HG02870 (cell line): ENCODE data around the gene TCF7L2.

Source experiments
- ATAC-seq: cut with Tn5 transposase; IDR thresholded peaks from one replicate; pipeline ENCODE4 v1.9.1; 2021; ENCODE audit warnings: mild to moderate bottlenecking, moderate library complexity; ENCODE audit not compliant: unreplicated experiment

Gene TCF7L2

GRCh38 chr10:112946649-112947048, 3.4 kb upstream of the TCF7L2 start:
- ATAC-seq, result no peak

- no peak for ATAC-seq
Measured at GRCh38 chr10:112948196-112948595, 1.9 kb upstream of the TCF7L2 start.

GRCh38 chr10:112949143-112949823, 764 bp upstream of the TCF7L2 start:
- ATAC-seq, result no peak

- ATAC-seq, result no peak
Measured at GRCh38 chr10:112950714-112951358, 789 bp downstream of the TCF7L2 start.

GRCh38 chr10:112951359-112952281, 1.6 kb downstream of the TCF7L2 start:
- no peak for ATAC-seq

GRCh38 chr10:112952282-112953173, 2.5 kb downstream of the TCF7L2 start:
- ATAC-seq, result no peak

- no peak for ATAC-seq
Measured at GRCh38 chr10:112953174-112954159, 3.4 kb downstream of the TCF7L2 start.

GRCh38 chr10:112954974-112955581, 5.0 kb downstream of the TCF7L2 start:
- no peak for ATAC-seq

GRCh38 chr10:112955582-112956421, 5.8 kb downstream of the TCF7L2 start:
- no peak for ATAC-seq

- no peak for ATAC-seq
Measured at GRCh38 chr10:112956631-112957350, 6.7 kb downstream of the TCF7L2 start.

GRCh38 chr10:112957640-112958092, 7.6 kb downstream of the TCF7L2 start:
- no peak for ATAC-seq

- no peak for ATAC-seq
Measured at GRCh38 chr10:112958275-112958995, 8.4 kb downstream of the TCF7L2 start.

GRCh38 chr10:112959207-112959838, 9.3 kb downstream of the TCF7L2 start:
- ATAC-seq, result no peak

GRCh38 chr10:112960151-112960681, 10.2 kb downstream of the TCF7L2 start:
- ATAC-seq, result no peak

- no peak for ATAC-seq
Measured at GRCh38 chr10:112961609-112962008, 11.6 kb downstream of the TCF7L2 start.

GRCh38 chr10:112962343-112962742, 12.3 kb downstream of the TCF7L2 start:
- no peak for ATAC-seq
